DOHH2 (cell line): ENCODE results near the gene OTUD5.

Source experiments
- H3F3A ChIP-seq: fragments of 200-600 bp; sonication (generic), shearing (Covaris generic); 2 replicates; pipeline ENCODE4 v1.6.0; 2016; ENCODE audit warnings: antibody characterized with exemption, mild to moderate bottlenecking; ENCODE audit not compliant: control insufficient read depth, insufficient read depth
- H3K27ac ChIP-seq: fragments of 200-600 bp; sonication (generic); 2 replicates; pipeline ENCODE4 v1.5.1; 2014; ENCODE audit warnings: low read depth, mild to moderate bottlenecking, low read length, moderate library complexity
- H3K27me3 ChIP-seq: fragments of 200-600 bp; sonication (generic); 2 replicates; pipeline ENCODE4 v1.6.1; 2014; ENCODE audit warnings: mild to moderate bottlenecking, low read length, mixed read lengths; ENCODE audit not compliant: control insufficient read depth
- H3K36me3 ChIP-seq: fragments of 200-600 bp; sonication (generic); 2 replicates; pipeline ENCODE4 v1.6.1; 2014; ENCODE audit warnings: mild to moderate bottlenecking, low read length, moderate library complexity, mixed read lengths; ENCODE audit not compliant: control insufficient read depth
- H3K4me1 ChIP-seq: fragments of 200-600 bp; sonication (generic); 2 replicates; pipeline ENCODE4 v1.6.1; 2014; ENCODE audit warnings: mild to moderate bottlenecking, low read length, mixed read lengths; ENCODE audit not compliant: control insufficient read depth
- H3K4me2 ChIP-seq: fragments of 200-600 bp; sonication (generic); 2 replicates; pipeline ENCODE4 v1.6.0; 2014; ENCODE audit warnings: mild to moderate bottlenecking, low read length, moderate library complexity
- H3K4me3 ChIP-seq: fragments of 200-600 bp; sonication (generic); 2 replicates; pipeline ENCODE4 v1.5.1; 2014; ENCODE audit warnings: mild to moderate bottlenecking, low read length, mixed read lengths
- H3K79me2 ChIP-seq: fragments of 200-600 bp; sonication (generic); 2 replicates; pipeline ENCODE4 v1.6.1; 2014; ENCODE audit warnings: mild to moderate bottlenecking, low read length, mixed read lengths; ENCODE audit not compliant: control insufficient read depth
- H3K9me2 ChIP-seq: fragments of 200-600 bp; sonication (generic); replicated peaks from 2 replicates; pipeline ENCODE4 v1.6.1; 2014; ENCODE audit warnings: mild to moderate bottlenecking, low read length, mixed read lengths; ENCODE audit not compliant: control insufficient read depth
- H3K9me3 ChIP-seq: fragments of 200-600 bp; sonication (generic); 2 replicates; pipeline ENCODE4 v1.6.1; 2014; ENCODE audit warnings: antibody characterized with exemption, low read length, mixed read lengths; ENCODE audit not compliant: control insufficient read depth, insufficient read depth
- H4K20me1 ChIP-seq: fragments of 200-600 bp; sonication (generic); 2 replicates; pipeline ENCODE4 v1.6.0; 2014; ENCODE audit warnings: low read depth, mild to moderate bottlenecking, antibody characterized with exemption, low read length, moderate library complexity; ENCODE audit not compliant: control insufficient read depth, insufficient read depth
- EZH2phosphoT487 ChIP-seq: fragments of 200-600 bp; sonication (generic); IDR thresholded peaks from 2 replicates; pipeline ENCODE4 v1.6.1; 2017; ENCODE audit warnings: borderline replicate concordance, mild to moderate bottlenecking, antibody characterized with exemption, low read length, moderate library complexity, mixed read lengths
- TF ChIP-seq, protein P1 (sequence below): fragments of 200-600 bp; sonication (generic); IDR thresholded peaks from one replicate; pipeline ENCODE4 v1.5.1; 2014; ENCODE audit warnings: antibody characterized with exemption, mild to moderate bottlenecking, low read depth, low read length; ENCODE audit not compliant: poor library complexity, severe bottlenecking

Gene OTUD5

DNA sequence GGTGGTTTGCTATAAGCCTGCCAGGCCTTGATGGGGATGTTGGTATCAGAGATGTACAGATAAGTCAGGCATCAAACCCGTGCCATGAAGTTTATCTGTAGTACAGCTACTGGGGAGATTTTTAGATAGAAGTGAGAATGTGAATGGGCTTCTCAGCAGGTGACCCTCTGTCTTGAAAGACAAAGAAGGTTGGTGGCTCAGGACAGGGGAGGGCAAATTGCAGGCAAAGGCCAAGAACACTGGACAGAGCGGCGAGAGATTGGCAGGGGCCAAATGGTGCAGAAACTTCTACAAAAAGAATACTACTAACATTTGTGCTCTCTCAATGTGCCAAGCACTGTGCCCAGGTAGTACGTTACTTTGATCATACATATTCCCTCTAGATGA is 36.7 kb downstream of the OTUD5 start:
- no peak overlapping the region for H3K4me3 ChIP-seq
- H3K27ac ChIP-seq = peak overlapping the region; percentile 64
- H3K4me2 ChIP-seq = peak overlapping the region; percentile 61
- TF ChIP-seq, protein P1, sequence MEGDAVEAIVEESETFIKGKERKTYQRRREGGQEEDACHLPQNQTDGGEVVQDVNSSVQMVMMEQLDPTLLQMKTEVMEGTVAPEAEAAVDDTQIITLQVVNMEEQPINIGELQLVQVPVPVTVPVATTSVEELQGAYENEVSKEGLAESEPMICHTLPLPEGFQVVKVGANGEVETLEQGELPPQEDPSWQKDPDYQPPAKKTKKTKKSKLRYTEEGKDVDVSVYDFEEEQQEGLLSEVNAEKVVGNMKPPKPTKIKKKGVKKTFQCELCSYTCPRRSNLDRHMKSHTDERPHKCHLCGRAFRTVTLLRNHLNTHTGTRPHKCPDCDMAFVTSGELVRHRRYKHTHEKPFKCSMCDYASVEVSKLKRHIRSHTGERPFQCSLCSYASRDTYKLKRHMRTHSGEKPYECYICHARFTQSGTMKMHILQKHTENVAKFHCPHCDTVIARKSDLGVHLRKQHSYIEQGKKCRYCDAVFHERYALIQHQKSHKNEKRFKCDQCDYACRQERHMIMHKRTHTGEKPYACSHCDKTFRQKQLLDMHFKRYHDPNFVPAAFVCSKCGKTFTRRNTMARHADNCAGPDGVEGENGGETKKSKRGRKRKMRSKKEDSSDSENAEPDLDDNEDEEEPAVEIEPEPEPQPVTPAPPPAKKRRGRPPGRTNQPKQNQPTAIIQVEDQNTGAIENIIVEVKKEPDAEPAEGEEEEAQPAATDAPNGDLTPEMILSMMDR = no peak
- no peak for TF ChIP-seq EZH2phosphoT487
- H3K4me1 ChIP-seq = peaks cover 28% of the 10 kb centered on the region
- no peaks in the 10 kb centered on the region for H3K9me2 ChIP-seq
- 0 out of 2 replicates have a peak, but pooled peaks cover 7% of the 10 kb centered on the region for H4K20me1 ChIP-seq
- H3K36me3 ChIP-seq = peaks cover 34% of the 10 kb centered on the region
- peaks cover 30% of the 10 kb centered on the region for H3K79me2 ChIP-seq
- no peaks in the 10 kb centered on the region for H3K27me3 ChIP-seq
- peaks cover 10% of the 10 kb centered on the region for H3F3A ChIP-seq
- H3K9me3 ChIP-seq = no peaks in the 10 kb centered on the region

DNA sequence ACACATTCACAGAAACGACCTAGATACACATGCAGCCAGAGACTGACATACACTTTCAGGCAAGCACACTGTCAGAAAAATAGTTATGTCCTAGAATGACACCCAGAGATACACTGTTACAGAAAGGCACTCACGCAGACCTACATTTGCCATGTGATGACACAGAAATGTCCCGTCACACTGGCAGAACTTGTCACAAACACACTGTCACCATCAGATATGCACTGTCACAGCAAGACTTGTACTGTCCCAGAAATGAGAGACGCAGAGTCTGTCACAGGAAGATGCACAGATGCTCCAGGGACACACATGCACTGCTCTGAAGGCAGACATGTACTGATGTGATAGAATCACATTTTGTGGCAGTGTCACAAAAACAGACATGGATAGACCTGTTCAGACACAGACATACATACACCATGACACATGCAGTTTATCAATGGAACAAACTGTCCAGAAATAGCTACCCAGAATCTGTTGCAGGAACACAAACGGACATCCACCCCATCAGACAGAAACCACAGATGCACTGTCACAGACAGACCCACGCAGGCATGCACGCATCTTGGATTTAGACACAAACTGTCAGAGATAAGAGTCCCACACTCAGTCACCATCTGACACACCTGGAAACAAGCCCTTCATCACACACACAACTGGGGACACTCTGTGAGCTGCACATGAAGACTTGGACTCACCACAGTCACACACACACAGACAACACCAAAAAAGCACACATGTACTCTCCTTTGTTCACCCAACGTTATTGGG is 37.3 kb downstream of the OTUD5 start:
- peaks cover 30% of the 10 kb centered on the region for H3K4me1 ChIP-seq
- peak overlapping the region; percentile 61 for H3K4me2 ChIP-seq
- H3K27ac ChIP-seq = peak overlapping the region; percentile 64
- peaks cover 10% of the 10 kb centered on the region for H3F3A ChIP-seq
- peaks cover 36% of the 10 kb centered on the region for H3K79me2 ChIP-seq
- peaks cover 11% of the 10 kb centered on the region; the same call in 1 of the 2 replicates for H4K20me1 ChIP-seq
- H3K27me3 ChIP-seq = no peaks in the 10 kb centered on the region
- no peaks in the 10 kb centered on the region for H3K9me3 ChIP-seq
- TF ChIP-seq, protein P1 = no peak
- no peak for TF ChIP-seq EZH2phosphoT487
- peak overlapping the region; percentile 75 for H3K4me3 ChIP-seq
- H3K36me3 ChIP-seq = peaks cover 36% of the 10 kb centered on the region
- H3K9me2 ChIP-seq = no peaks in the 10 kb centered on the region

DNA sequence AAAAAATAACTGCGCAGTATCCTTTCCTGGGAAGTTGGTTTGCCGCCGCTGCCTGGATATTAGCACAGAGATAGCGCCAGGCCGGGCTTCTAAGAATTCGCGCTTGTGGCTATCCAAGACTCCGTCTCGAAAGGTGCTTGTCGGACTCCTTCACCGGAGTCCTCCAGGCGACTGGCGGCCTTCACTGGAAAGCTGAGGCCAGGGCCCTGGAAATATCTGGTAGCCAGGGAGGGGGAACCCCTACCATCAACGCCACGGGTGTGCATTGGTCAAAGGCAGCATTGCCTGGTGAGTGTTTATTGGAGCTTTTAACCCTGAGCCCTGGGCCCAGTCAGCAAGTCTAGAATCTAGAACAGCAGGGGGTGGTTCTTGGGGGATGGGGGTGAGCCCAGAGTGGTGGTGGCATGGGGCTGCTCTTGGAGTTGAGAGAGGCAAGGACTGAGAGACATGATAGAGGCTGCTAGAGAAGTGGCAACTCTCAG is 38.0 kb downstream of the OTUD5 start:
- TF ChIP-seq, protein P1 = no peak
- TF ChIP-seq EZH2phosphoT487 = no peak
- peaks cover 30% of the 10 kb centered on the region for H3K4me1 ChIP-seq
- H3F3A ChIP-seq = peaks cover 10% of the 10 kb centered on the region
- peak overlapping the region; percentile 75 for H3K4me3 ChIP-seq
- peaks cover 13% of the 10 kb centered on the region; the same call in 1 of the 2 replicates for H4K20me1 ChIP-seq
- peak overlapping the region; percentile 64 for H3K27ac ChIP-seq
- no peaks in the 10 kb centered on the region for H3K27me3 ChIP-seq
- H3K4me2 ChIP-seq = peak overlapping the region; percentile 61
- H3K9me2 ChIP-seq = no peaks in the 10 kb centered on the region
- H3K36me3 ChIP-seq = peaks cover 43% of the 10 kb centered on the region
- H3K9me3 ChIP-seq = no peaks in the 10 kb centered on the region
- H3K79me2 ChIP-seq = peaks cover 39% of the 10 kb centered on the region
